GM20431 (cell line): ENCODE data around the gene OR52N5.

ENCODE experiments used
- in situ Hi-C: fragments of 300-500 bp; cut with MseI, MboI; formaldehyde crosslinking; loops from one replicate; pipeline ENCODE4 v1.15.0; 2020; ENCODE audit warnings: low sequenced_read_pairs; ENCODE audit not compliant: unreplicated experiment

The OR52N5 gene

GRCh38 chr11:5783255-5783654 lies at the start of gene OR52N5:
TSS of gene OR52N5 (minus strand) at chr11:5783355. CDS start at chr11:5778634, 4,721 bp downstream.
- in situ Hi-C loops: no loop called here

DNA sequence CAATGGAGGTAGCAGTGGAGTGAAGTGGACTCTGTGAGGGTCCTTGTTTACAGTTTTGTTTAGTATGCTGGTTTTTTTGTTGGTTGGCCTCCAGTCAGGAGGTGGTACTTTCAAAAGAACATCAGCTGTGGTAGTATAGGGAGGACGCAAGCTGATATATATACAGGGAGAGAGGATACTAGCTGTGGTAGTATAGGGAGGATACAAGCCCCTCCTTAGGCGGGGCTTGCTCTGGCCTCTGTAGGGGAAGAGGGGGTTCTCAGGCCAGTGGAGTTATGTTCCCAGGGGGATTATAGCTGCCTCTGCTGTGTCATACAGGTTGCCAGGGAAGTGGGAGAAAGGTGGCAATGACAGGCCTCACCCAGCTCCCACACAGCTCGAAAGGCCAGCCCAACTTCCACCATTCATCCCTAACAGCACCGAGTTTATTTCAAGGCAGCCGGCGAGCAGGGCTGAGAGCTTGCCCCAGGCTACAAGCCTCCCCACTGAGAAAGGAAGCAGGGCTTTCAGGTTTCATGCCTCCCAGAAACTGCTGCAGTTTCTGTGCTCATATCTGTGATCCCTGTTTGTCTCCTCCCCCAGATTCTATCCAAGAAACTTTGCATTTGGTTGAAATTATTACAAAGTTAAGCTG lies 48.2 kb upstream of the OR52N5 start:
- in situ Hi-C loops: no loop called here

DNA sequence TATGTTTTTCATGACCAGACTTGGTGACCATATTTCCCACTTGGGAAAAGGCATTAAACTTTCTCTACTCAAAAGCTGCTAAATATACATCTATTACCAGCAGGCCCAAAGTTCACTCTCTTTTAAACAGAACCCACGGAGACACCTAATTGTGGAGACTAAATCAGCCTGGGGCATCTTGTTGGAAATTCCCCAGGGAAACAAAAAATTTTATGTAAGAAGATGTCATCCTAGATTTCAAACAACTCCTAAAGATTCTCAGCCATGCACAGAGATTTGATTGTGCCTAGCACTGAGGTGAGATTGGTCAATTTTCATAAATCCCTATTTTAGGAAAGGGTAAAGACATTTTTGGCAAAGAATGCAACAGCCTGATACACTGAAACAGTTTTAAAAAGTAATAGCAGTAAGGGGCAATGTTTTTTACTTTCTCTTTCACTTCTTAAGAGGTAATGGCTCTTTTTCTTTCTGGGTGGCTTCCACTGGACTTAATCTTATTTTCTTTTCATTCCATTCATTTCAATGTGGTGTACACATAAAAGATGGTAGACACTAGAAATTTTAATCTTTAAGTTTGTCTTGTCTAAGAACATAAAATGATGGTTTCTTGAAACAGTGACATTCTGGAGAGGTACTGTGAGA lies 35.2 kb upstream of the OR52N5 start:
- in situ Hi-C loops: loop anchor here (25.0 kb wide), 1 partner anchor 206 kb away; no protein-coding TSS in a partner anchor

DNA sequence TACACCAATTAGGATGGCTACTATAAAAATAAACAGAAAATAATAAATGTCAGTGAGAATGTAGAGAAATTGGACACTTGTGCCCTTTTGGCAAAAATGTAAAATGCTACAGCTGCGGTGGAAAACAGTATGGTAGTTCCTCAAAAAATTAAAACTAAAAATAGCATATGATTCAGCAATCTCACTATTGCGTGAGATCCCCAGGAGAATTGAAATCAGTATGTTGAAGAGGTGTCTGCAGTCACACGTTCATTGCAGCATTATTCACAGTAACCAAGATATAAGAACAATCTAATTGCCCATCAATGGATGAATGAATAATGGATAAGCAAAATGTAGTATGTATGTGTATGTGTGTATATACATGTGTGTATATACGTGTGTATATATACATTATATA lies 32.4 kb upstream of the OR52N5 start:
- in situ Hi-C loops: loop anchor here (25.0 kb wide), 1 partner anchor 203 kb away; no protein-coding TSS in a partner anchor

DNA sequence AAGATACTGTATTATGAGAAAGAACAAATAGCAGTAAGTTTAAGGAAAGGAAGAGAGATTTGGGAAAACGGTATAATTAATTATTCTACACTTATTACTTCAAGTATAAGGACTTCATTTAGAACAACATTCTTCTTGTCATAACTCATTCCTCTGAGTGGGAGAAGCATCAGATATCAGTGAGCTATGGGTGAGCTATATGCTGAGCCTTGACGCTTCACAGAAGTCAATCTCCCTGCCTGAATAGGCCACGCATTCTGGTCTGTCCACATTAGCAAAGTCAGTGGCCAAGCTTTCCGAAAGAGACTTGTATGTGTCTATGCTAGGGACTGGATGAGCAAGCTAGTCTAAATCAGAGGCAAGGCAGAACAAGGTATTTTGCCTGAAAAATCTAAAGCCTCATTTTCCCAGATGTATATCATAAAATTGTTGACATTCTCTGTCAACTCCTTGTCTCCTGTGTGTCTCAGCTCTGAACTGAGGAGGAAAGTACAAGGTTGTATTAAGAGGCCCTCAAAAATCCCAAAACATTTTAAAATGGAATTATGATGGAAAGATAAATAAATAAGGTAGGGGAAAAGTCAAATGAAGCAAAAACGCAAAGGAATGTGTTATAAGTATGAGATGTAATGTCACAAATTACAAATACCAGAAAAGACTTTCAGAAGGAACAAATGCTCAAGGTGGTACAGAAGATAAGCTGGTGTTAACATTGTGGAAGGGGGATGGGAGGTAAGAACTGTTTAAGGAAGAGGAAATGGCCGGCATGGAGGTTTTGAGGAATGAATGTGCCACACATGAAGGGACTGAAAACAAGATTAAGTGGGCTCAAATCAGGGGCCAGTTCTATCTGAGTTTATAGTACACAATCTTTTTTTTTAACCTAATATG lies 27.0 kb upstream of the OR52N5 start:
- in situ Hi-C loops: loop anchor here (25.0 kb wide), 1 partner anchor 198 kb away; no protein-coding TSS in a partner anchor

- in situ Hi-C loops: loop anchor here (25.0 kb wide), 1 partner anchor 197 kb away; no protein-coding TSS in a partner anchor
Measured at GRCh38 chr11:5809122-5809519, 26.0 kb upstream of the OR52N5 start.

DNA sequence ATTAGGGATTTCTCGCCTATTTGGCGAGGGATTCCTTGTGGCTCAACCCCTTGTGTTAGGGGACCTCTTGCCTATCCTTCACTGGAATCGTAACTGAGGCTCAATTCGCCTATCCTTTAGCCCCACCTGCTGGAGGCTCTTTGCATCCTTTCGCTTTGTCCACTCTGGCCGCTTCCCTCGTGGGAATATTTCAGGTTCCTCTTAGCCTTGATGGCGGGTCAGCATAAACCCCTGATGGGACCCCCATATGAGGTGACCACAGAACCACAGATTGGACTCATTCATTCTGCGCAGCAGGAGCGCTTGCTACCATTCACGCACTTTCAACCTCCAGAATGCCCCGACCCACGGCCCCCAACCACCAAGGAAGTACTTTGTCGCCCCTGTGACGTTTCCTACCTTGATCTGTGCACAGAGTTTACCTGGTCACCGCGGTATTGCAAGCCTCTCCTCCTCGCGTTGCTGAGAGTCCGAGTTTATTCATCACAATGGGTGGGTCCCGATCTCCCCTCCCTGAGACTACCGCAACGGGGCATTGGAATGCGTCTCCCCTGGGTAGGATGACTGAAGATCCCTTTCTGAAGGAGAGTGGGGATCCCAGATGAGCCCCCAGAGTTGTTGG lies 25.5 kb upstream of the OR52N5 start, which contains the start of gene OR52N2:
Gene OR52N2 (plus strand): TSS at position 425 of the 622 bp plus-strand sequence. CDS start 11,412 bp downstream, outside the sequence.
- in situ Hi-C loops: loop anchor here (25.0 kb wide), 1 partner anchor 196 kb away; no protein-coding TSS in a partner anchor

DNA sequence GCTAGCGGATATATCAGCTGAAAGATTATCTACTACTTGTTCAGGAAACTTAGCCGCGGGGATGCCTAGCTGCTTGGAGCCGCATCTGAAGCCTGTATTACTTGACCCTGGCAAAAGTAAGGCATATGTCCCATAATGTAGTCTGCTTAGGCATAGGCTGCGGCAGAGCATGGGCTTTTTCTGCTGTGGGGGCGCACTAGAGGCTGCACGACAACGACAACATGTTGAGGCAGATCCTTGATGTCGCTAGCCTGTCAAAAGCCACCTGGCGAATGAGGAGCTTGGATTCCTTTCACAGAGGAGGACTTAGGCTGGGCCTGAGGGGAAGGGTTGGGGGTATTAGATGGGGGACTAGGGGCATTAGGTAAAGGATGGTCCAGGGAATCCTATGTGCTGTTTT lies 24.4 kb upstream of the OR52N5 start:
- in situ Hi-C loops: loop anchor here (25.0 kb wide), 1 partner anchor 195 kb away; no protein-coding TSS in a partner anchor

GRCh38 chr11:5803982-5804381 lies 20.8 kb upstream of the OR52N5 start:
- in situ Hi-C loops: loop anchor here (25.0 kb wide), 1 partner anchor 192 kb away; no protein-coding TSS in a partner anchor

GRCh38 chr11:5796541-5796940 lies 13.4 kb upstream of the OR52N5 start:
- in situ Hi-C loops: no loop called here

DNA sequence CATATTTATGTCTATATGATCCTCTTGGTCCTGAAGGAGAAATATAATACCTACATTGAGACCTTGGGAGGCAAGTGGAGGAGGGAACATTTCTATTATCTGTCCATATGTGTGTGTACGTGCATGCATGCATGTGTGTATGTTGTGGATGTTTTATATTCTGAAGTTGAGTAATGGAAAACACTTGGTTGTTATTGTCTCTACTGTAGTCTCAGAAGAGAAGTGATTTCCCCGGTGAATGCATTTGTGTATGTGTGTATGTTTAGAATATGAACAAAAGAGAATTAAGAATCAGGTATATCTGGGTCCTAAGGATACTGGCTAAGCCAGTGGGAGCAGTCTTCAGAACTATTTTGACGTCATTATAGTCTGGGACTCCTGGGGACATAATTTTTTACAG lies 8.0 kb upstream of the OR52N5 start, which contains the start of gene OR52N1:
Gene OR52N1 (minus strand): TSS at position 101 of the 400 bp plus-strand sequence. CDS start 2,449 bp downstream, outside the sequence.
- in situ Hi-C loops: no loop called here

DNA sequence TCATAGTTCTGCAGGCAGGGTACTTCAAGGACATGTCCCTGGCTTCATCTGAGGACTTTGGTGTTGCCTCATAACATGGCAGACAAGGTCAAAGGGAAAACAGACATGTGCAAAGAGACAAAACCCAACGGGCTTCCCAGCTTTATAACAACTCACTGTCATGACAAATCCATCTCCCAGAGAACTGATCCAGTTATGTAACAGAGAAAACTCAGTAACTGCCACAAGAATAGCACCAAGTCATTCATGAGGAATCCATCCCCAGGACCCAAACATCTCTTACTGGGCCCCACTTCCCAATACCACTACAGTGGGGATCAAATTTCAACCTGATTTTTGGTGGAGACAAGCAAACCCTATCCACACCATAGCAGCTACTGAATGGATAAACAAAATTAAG lies 16.1 kb downstream of the OR52N5 start:
- in situ Hi-C loops: no loop called here

DNA sequence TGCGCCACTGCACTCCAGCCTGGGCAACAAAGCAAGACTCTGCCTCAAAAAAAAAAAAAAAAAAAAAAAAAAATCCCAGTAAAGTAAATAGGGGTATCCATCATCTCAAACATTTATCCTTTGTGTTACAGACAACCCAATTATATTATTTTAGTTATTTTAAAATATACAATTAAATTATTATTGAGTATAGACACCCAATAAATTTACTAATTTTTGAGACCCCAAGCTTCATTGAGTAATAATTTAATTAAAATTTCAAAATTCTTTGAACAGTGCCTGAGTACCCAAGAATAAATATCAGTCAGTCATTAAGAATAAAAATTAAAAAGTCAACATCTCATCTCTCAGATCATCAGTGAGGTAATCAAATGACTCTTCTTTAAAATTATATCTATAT lies 29.2 kb downstream of the OR52N5 start, which contains the start of gene OR52N4:
Gene OR52N4 (plus strand): TSS at position 301 of the 400 bp plus-strand sequence. CDS start 498 bp downstream, outside the sequence.
- in situ Hi-C loops: no loop called here

- in situ Hi-C loops: no loop called here
Measured at GRCh38 chr11:5749836-5750235, 33.3 kb downstream of the OR52N5 start.

DNA sequence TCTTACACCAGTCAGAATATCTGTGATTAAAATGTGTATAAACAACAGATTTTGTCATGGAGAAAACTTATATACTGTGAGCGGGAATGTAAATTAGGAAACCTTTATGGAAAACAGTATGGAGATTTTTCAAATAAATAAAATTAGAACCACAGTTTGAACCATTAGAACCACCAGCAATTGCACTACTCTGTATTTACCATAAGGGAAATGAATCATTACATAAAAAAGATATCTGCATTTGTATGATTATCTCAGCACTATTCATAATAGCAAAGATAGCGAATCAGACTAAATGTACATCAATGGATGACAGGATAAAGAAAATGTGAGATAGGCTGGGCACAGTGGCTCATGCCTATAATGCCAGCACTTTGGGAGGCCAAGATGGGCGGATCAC lies 36.5 kb downstream of the OR52N5 start:
- in situ Hi-C loops: no loop called here

- in situ Hi-C loops: no loop called here
Measured at GRCh38 chr11:5738431-5738830, 44.7 kb downstream of the OR52N5 start.

GRCh38 chr11:5737670-5738392 lies 45.3 kb downstream of the OR52N5 start:
- in situ Hi-C loops: no loop called here

DNA sequence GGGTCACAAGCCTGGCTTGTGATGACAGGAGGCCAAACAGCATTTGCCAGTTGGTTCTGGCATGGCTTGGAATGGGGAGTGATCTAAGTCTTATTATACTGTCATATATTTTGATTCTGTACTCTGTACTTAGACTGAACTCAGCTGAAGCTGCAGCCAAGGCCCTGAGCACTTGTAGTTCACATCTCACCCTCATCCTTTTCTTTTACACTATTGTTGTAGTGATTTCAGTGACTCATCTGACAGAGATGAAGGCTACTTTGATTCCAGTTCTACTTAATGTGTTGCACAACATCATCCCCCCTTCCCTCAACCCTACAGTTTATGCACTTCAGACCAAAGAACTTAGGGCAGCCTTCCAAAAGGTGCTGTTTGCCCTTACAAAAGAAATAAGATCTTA lies 46.1 kb downstream of the OR52N5 start:
- in situ Hi-C loops: no loop called here

GRCh38 chr11:5736396-5736795 lies 46.8 kb downstream of the OR52N5 start, which contains the start of gene OR56B1:
TSS of gene OR56B1 (plus strand) at chr11:5736448. CDS start at chr11:5736517, 69 bp downstream.
- in situ Hi-C loops: no loop called here
